Endometrial microvascular endothelial cells (primary cell): ENCODE results near the gene NKD1. TPM values are rescaled to one million over a fixed set of nuclear protein-coding genes. Genes with fewer than 3 reads are reported as not detected.
"Not testable (repeated sequence)": the region's sequence is repeated elsewhere in the genome, so short reads cannot be mapped to it uniquely, and the experiment has no call there.

Experiments used
- in situ Hi-C: cut with HindIII; loops from 2 replicates; pipeline ENCODE4 v1.10.0; 2017; ENCODE audit warnings: low sequenced_read_pairs, low pct_unique_long_range_greater_than_20kb; ENCODE audit errors: inconsistent ontology term
- total RNA-seq: library from RNA; depleted of rRNA; stranded (reverse); fragments of >200 nt; gene quantifications from one replicate; pipeline ENCODE4 v1.2.3, GENCODE V29; 2015; ENCODE audit errors: inconsistent ontology term

NKD1 gene
- total RNA-seq: under 0.01 TPM

- in situ Hi-C loops: no loop called here
These were observed at the start of gene NKD1 for GRCh38 chr16:50548125-50548908. NKD1 (plus strand) TSS chr16:50548396; CDS start chr16:50548554, 158 bp downstream.

- in situ Hi-C loops: no loop called here
These were observed 49.6 kb upstream of the NKD1 start for GRCh38 chr16:50498431-50499155.

- in situ Hi-C loops: no loop called here
These were observed 48.9 kb upstream of the NKD1 start for GRCh38 chr16:50499254-50499653.

- in situ Hi-C loops: no loop called here
These were observed 47.9 kb upstream of the NKD1 start for GRCh38 chr16:50500171-50500874.

- in situ Hi-C loops: no loop called here
These were observed 46.9 kb upstream of the NKD1 start for GRCh38 chr16:50501251-50501650.

- in situ Hi-C loops: no loop called here
These were observed 46.1 kb upstream of the NKD1 start for GRCh38 chr16:50501986-50502615.

- in situ Hi-C loops: no loop called here
These were observed 45.6 kb upstream of the NKD1 start for GRCh38 chr16:50502616-50503011.

- in situ Hi-C loops: not testable (repeated sequence)
These were observed 44.2 kb upstream of the NKD1 start for GRCh38 chr16:50503868-50504531.

- in situ Hi-C loops: no loop called here
These were observed 43.1 kb upstream of the NKD1 start for GRCh38 chr16:50505115-50505514.

- in situ Hi-C loops: no loop called here
These were observed 42.3 kb upstream of the NKD1 start for GRCh38 chr16:50505714-50506542.

GRCh38 chr16:50506543-50506937, 41.7 kb upstream of the NKD1 start:
- in situ Hi-C loops: no loop called here

- in situ Hi-C loops: no loop called here
These were observed 40.8 kb upstream of the NKD1 start for GRCh38 chr16:50507397-50507796.

GRCh38 chr16:50509521-50510341, 38.5 kb upstream of the NKD1 start:
- in situ Hi-C loops: no loop called here

- in situ Hi-C loops: no loop called here
These were observed 33.0 kb upstream of the NKD1 start for GRCh38 chr16:50515218-50515617.

GRCh38 chr16:50516401-50516800, 31.8 kb upstream of the NKD1 start:
- in situ Hi-C loops: no loop called here

- in situ Hi-C loops: no loop called here
These were observed 31.3 kb upstream of the NKD1 start for GRCh38 chr16:50516890-50517289.
